PC-3 (cell line): Measurements from ENCODE around the gene CASKIN2.

Experiments used
- CTCF ChIP-seq: fragments of 300-600 bp; sonication (generic); conservative IDR thresholded peaks from 2 replicates; pipeline ENCODE4 v1.5.1; 2017; ENCODE audit warnings: antibody characterized with exemption, low read depth, mild to moderate bottlenecking, low read length
- EZH2 ChIP-seq: fragments of 300-600 bp; sonication (generic); IDR thresholded peaks from one replicate; pipeline ENCODE4 v1.6.1; 2017; ENCODE audit warnings: antibody characterized with exemption, mild to moderate bottlenecking, low read length; ENCODE audit not compliant: unreplicated experiment

DNA sequence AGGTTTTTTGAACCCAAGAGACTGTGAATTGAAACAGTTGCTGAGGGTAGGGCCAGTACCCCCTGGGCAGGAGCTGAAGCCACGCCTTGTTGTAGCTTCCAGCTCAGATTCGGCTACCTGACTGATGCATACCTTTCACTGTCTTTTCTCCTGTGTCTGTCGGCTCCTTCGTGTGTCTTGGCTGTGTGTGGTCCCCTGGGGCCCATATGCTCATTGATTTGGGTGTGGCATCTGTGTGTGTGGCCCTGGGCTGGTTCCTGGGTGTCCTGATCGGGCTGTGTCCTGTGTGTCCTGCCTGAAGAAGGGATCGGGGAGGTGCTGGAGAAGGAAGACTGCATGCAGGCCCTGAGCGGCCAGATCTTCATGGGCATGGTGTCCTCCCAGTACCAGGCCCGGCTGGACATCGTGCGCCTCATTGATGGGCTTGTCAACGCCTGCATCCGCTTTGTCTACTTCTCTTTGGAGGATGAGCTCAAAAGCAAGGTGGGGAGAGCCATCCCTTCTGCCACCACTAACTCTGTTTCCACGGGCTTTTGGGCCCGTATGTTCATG is 20.9 kb downstream of the CASKIN2 start:
- no peak for TF ChIP-seq CTCF
- no peak for TF ChIP-seq EZH2
